Lung (tissue), 12 donors: ENCODE data around the gene ZDHHC11B. TPM values are rescaled to one million over a fixed set of nuclear protein-coding genes. Genes with fewer than 3 reads are reported as not detected.
"Not testable (repeated sequence)": the region's sequence is repeated elsewhere in the genome, so short reads cannot be mapped to it uniquely, and the experiment has no call there.

Experiments used
- ATAC-seq: fragments of 200-7000 bp; cut with Tn5 transposase; one replicate; pipeline ENCODE4 v1.9.1; 2020; ENCODE audit warnings: moderate number of reproducible peaks; ENCODE audit not compliant: insufficient read depth, low FRiP score
- DNase-seq, 3 donors: peaks; one replicate each; pipeline ENCODE4 v3.0.0-alpha.2; 2013 to 2017
- H3K27ac ChIP-seq, 2 donors: one replicate each; pipeline ENCODE4 v1.5.1; 2013; ENCODE audit warnings: mild to moderate bottlenecking in 2 of 2, moderate library complexity in 2 of 2, control low read depth in 1 of 2, inconsistent platforms in 1 of 2, low read depth in 1 of 2, low read length in 1 of 2
- H3K27me3 ChIP-seq, 3 donors: one replicate each; pipeline ENCODE4 v1.5.1; 2013; ENCODE audit warnings: low read length in 2 of 3; ENCODE audit not compliant: control insufficient read depth in 3 of 3, insufficient read depth in 3 of 3
- H3K36me3 ChIP-seq, 4 donors: one replicate each; pipeline ENCODE4 v1.5.1; 2013; ENCODE audit warnings: low read length in 4 of 4, mild to moderate bottlenecking in 1 of 4, moderate library complexity in 1 of 4; ENCODE audit not compliant: control insufficient read depth in 4 of 4, insufficient read depth in 4 of 4
- H3K4me1 ChIP-seq, 5 donors: one replicate each; pipeline ENCODE4 v1.5.1; 2013; ENCODE audit warnings: low read length in 5 of 5, mild to moderate bottlenecking in 2 of 5, moderate library complexity in 1 of 5; ENCODE audit not compliant: control insufficient read depth in 5 of 5, insufficient read depth in 5 of 5
- H3K4me3 ChIP-seq: one replicate; pipeline ENCODE4 v1.5.1; 2013; ENCODE audit warnings: mild to moderate bottlenecking, control low read depth, moderate library complexity
- H3K9ac ChIP-seq, 2 donors: one replicate each; pipeline ENCODE4 v1.5.1; 2013; ENCODE audit warnings: low read length in 2 of 2, control low read depth in 1 of 2; ENCODE audit not compliant: insufficient read depth in 1 of 2
- H3K9me3 ChIP-seq, 4 donors: one replicate each; pipeline ENCODE4 v1.5.1; 2013; ENCODE audit warnings: low read length in 3 of 4, mild to moderate bottlenecking in 1 of 4, moderate library complexity in 1 of 4; ENCODE audit not compliant: control insufficient read depth in 4 of 4, insufficient read depth in 3 of 4
- CTCF ChIP-seq: IDR thresholded peaks from 2 replicates; pipeline ENCODE4 v1.5.1; 2012; ENCODE audit warnings: mild to moderate bottlenecking; ENCODE audit errors: control extremely low read depth, extremely low read depth
- WGBS, 2 donors: extraction: QIAGEN DNeasy Blood & Tissue Kit; methylation state at CpG; one replicate each; pipeline ENCODE4 v1.1.7; 2013; 5-methylcytosine and 5-hydroxymethylcytosine counted together
- polyA plus RNA-seq, 2 donors: library from polyadenylated mRNA; stranded (reverse); fragments of 200-250 nt; gene quantifications; one replicate each; pipeline ENCODE4 v1.2.1, GENCODE V29; 2013
- total RNA-seq, 2 donors: library from RNA; depleted of rRNA in 1 of 2; stranded (reverse); fragments of >200 nt in 1 of 2; gene quantifications; one replicate each; pipeline ENCODE4 v1.2.1, GENCODE V29; 2014 to 2021
- donor health status: control.
- donor health status: control.
- donor health status: Bipolar disorder and iron deficiency.
- donor health status: healthy.
- donor health status: DM: yes; HTN: yes; CAD: no.

The ZDHHC11B gene
- total and polyA plus RNA-seq, 4 donors = 3.1 to 44.4 (median 6.0) TPM

- TF ChIP-seq CTCF = no peak
- no peaks in the 10 kb centered on the region for H3K36me3 ChIP-seq
- DNase-seq (no peak), ATAC-seq (no peak)
- peaks cover 0 to 2% (median 0%) of the 10 kb centered on the region in 5 donors for H3K4me1 ChIP-seq
- no peaks in the 10 kb centered on the region for H3K27me3 ChIP-seq
- WGBS, 2 donors = 88% methylated on average over 24 of the region's 24 CpGs
- H3K4me3 ChIP-seq = no peak overlapping the region
- no peak overlapping the region for H3K27ac ChIP-seq
- H3K9me3 ChIP-seq = no peaks in the 10 kb centered on the region
- H3K9ac ChIP-seq = no peak overlapping the region
Observed at GRCh38 chr5:685262-686171, 99.0 kb downstream of the ZDHHC11B start.

- Histone ChIP-seq H3K36me3 (no peaks in the 10 kb centered on the region), H3K4me3 (no peak overlapping the region), H3K27me3 (no peaks in the 10 kb centered on the region), H3K27ac (no peak overlapping the region), H3K4me1 (peaks cover 0 to 2% (median 0%) of the 10 kb centered on the region in 5 donors), H3K9me3 (no peaks in the 10 kb centered on the region), H3K9ac (no peak overlapping the region)
- no peak for DNase-seq
- no peak for TF ChIP-seq CTCF
- no peak for ATAC-seq
- 81 to 82% methylated on average over 17 of the region's 17 CpGs for WGBS, 2 donors
Observed at GRCh38 chr5:684751-685216, 99.7 kb downstream of the ZDHHC11B start.

- Histone ChIP-seq H3K27ac (no peak overlapping the region), H3K9me3 (no peaks in the 10 kb centered on the region), H3K36me3 (no peaks in the 10 kb centered on the region), H3K27me3 (no peaks in the 10 kb centered on the region), H3K4me1 (peaks cover 0 to 2% (median 0%) of the 10 kb centered on the region in 5 donors), H3K4me3 (no peak overlapping the region), H3K9ac (no peak overlapping the region)
- DNase-seq (no peak), ATAC-seq (no peak)
- TF ChIP-seq CTCF = no peak
- WGBS, 2 donors = 76 to 80% methylated on average over 30 of the region's 30 CpGs
Observed at GRCh38 chr5:683551-684481, 100.7 kb downstream of the ZDHHC11B start.

GRCh38 chr5:682651-683358 is 101.7 kb downstream of the ZDHHC11B start:
- 85 to 88% methylated on average over 17 of the region's 17 CpGs for WGBS, 2 donors

GRCh38 chr5:682216-682615 is 102.3 kb downstream of the ZDHHC11B start:
- H3K27me3 ChIP-seq, H3K4me3 ChIP-seq, ATAC-seq, H3K36me3 ChIP-seq, H3K27ac ChIP-seq, H3K9ac ChIP-seq, H3K9me3 ChIP-seq, H3K4me1 ChIP-seq, DNase-seq: not testable (repeated sequence)
- WGBS, 2 donors = 60 to 91% methylated on average over 1 to 2 of the region's 3 CpGs

More at GRCh38 chr5:682651-683358, 101.7 kb downstream of the ZDHHC11B start:
- ATAC-seq, H3K9ac ChIP-seq, H3K4me3 ChIP-seq, H3K36me3 ChIP-seq, H3K27me3 ChIP-seq, H3K4me1 ChIP-seq, H3K27ac ChIP-seq, H3K9me3 ChIP-seq, DNase-seq: not testable (repeated sequence)
